ENCODE measurements around the gene CUEDC1.

DNA sequence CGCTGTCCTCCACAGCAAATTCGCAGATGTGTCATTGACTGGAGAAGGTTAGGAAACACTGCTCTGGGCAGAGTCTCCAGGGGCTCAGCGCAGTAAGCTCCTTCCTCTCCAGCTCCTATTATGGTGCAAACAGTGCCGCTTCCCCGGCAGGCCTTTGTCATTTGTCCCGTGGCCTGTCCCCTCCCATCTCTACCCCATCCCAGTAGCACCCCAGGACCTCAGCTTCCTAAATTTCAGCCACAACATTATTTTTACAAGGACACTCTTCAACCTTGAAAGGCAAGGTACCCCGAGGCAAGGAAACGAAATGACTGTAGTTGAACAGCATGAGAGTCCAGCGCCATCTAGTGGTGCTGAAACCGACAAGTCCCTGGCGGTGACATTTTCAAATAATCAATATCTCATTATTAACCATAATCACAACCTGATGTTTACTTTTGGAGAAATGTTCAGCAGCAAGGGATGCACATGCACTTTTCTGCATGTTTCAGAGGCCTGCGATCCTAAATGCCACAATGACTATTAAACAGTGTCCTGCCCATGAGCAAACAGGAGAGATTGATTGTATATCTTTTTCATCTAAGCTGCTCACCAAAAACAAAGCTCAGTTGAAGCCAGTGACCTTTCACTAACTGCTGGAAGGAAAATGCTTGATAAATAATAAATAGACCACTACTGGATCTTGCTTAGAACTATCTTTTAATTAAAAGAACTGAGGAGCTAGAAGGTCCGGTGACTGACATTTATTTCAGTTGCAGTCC lies 121.9 kb downstream of the CUEDC1 start:
- TF ChIP-seq, protein P1, sequence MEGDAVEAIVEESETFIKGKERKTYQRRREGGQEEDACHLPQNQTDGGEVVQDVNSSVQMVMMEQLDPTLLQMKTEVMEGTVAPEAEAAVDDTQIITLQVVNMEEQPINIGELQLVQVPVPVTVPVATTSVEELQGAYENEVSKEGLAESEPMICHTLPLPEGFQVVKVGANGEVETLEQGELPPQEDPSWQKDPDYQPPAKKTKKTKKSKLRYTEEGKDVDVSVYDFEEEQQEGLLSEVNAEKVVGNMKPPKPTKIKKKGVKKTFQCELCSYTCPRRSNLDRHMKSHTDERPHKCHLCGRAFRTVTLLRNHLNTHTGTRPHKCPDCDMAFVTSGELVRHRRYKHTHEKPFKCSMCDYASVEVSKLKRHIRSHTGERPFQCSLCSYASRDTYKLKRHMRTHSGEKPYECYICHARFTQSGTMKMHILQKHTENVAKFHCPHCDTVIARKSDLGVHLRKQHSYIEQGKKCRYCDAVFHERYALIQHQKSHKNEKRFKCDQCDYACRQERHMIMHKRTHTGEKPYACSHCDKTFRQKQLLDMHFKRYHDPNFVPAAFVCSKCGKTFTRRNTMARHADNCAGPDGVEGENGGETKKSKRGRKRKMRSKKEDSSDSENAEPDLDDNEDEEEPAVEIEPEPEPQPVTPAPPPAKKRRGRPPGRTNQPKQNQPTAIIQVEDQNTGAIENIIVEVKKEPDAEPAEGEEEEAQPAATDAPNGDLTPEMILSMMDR (IDR thresholded peaks at IDR 0.05) = peak; percentile 78 to 89 (median 82)
- TF ChIP-seq EP300 (IDR thresholded peaks at IDR 0.05; ENCODE audit: low read depth) (no peak), POLR2A (IDR thresholded peaks at IDR 0.05) (no peak)

All from transverse colon (tissue), 3 donors.